Stimulated activated CD8-positive, alpha-beta memory T cell treated with anti-CD3 and anti-CD28 coated beads, Interleukin-12 subunit alpha, Interleukin-12 subunit beta, amount 100 ng/mL, for 1 hour (primary cell): ENCODE measurements around the gene UBE2R2.
"Not testable (repeated sequence)": the region's sequence is repeated elsewhere in the genome, so short reads cannot be mapped to it uniquely, and the experiment has no call there.

Experiments
- DNase-seq: peaks from one replicate; pipeline ENCODE4 v3.0.0-alpha.2; 2020; ENCODE audit warnings: low read depth

Gene UBE2R2

DNA sequence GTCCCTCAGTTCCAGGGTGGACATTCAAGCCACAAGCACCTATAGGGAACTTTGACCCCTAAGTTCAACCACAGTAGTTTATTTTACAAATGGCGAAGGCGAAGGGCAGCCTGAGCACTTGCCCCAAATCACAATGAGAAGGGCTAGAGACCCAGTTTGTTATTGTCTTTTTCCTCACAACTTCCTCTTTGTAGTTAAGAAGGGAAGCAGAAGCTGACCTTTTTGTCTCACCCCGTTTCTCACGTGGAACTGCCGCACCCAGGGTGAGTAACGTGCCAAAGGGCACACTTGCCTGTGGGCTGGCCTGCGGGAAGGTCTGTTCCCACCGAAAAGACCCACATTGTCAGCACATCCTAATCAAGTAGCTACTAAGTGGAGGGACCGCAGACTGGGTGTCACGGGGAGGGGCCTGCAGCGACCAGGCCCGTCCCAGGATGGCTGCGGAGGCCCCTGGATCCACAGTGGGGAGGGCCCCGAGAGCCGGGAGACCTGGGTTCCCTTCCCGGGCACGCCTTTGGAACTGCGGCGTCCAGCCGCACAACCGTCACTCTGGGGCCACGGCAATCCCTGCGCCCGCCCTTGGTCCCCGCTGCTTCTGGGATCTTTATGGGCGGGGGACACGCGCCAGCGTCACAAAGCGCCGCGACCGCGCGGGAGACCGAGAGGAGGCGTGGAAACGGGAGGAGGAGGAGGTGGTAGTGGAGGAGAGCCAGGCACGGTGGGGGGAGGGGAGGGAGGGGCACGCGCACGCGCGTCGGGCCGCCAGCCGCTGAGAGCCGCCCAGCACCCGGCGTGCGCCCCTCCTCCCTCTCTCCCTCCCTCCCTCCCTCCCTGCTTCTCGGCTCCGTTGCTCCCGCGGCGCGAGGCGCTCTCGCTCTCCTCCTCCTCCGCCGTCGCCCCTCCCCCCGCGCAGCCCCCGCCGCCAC is at the start of gene UBE2R2:
UBE2R2 (plus strand) TSS at position 834 of the 926 bp plus-strand sequence. CDS start 598 bp downstream, outside the sequence.
- peak; percentile 87 for DNase-seq

GRCh38 chr9:33770156-33770880 is 46.6 kb upstream of the UBE2R2 start:
- DNase-seq = not testable (repeated sequence)

GRCh38 chr9:33773135-33773534 is 43.8 kb upstream of the UBE2R2 start:
- DNase-seq = not testable (repeated sequence)

- DNase-seq = not testable (repeated sequence)
Measured at GRCh38 chr9:33774074-33774659, 42.8 kb upstream of the UBE2R2 start.

- DNase-seq = no peak
Measured at GRCh38 chr9:33776578-33776977, 40.4 kb upstream of the UBE2R2 start.

GRCh38 chr9:33778700-33779351 is 38.1 kb upstream of the UBE2R2 start:
- DNase-seq = peak; percentile 24

DNA sequence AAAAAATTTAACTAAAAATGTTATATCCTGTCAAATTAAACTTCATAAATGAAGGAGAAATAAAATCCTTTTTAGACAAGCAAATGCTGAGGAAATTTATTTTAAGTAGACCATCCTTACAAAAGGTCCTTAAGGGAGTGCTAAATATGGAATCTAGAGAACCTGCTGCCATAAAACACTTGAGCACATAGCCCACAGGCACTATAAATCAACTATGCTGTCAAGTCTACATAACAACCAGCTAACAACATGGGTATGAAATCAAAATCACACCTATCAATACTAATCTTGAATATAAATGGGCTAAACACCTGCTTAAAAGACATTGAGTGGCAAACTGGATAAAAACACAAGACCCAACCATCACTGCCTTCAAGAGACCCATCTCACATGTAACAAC is 36.7 kb upstream of the UBE2R2 start:
- no peak for DNase-seq

DNA sequence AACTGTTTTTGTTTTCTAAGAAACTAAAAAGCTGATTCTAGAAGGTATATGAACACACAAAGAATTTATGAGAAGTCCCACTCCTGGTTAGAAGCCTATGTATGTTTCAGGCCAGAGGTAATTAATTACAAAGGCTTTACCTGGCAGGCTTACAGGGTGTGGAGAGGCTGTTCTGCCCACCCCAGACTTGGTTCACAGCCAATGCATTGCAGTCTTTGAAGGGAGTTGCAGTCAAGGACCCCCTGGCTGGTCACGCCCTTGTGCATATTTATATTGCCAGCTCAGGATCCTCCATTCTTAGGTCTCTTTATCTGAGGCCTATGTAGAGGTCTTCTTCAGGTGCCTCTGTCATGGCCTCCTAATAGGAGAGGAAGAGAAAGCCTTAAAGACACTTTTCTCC is 35.2 kb upstream of the UBE2R2 start:
- DNase-seq = no peak

DNA sequence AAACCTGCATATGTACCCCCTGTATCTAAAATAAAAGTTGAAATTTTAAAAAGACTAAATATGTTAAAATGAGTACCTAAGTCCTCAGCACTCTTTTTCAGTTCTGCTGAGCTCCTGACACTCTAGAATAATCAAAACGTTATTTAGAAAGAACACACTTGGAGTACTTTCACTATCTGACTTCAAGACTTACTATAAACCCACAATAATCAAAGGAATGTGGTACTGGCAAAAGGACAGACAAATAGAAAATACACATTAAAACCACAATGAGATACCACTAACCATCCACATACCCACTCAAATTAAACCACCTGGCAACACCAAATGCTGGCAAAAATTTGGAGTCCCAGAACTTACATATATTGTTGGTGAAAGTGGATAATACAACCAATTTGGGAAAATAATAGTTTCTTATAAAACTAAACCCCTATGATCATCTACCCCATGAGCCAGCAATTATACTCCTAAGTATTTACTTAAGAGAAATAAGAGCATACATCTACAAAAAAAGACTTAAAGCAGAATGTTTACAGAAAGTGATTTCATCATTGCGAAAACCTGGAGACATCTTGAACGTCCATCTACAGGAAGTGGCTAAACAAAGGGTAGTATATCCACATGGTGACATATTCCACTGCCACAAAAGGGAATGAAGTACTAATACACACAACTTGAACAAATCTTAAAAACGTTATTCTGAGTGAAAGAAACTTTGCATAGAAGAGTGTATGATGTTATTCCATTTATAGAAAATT is 34.4 kb upstream of the UBE2R2 start:
- DNase-seq = no peak

DNA sequence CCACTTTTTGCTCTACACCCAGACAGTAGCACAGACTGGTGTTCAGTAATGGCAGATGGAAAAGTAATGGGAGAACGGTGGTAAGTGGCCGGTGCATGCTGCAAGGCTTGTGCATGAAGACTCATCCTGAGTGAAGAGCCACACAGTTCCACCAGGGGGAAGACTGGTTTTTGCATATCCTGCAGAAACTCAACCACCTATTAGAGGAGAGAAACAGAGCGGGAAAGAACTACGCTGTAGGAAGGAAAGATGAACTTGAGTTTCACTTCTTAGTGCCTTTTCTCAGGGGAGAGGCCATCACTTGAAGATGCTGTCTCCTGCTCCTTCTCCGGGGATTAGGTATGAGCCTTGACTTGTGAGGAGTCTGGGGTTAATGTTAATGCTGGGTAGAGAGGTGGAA is 31.0 kb upstream of the UBE2R2 start:
- no peak for DNase-seq

DNA sequence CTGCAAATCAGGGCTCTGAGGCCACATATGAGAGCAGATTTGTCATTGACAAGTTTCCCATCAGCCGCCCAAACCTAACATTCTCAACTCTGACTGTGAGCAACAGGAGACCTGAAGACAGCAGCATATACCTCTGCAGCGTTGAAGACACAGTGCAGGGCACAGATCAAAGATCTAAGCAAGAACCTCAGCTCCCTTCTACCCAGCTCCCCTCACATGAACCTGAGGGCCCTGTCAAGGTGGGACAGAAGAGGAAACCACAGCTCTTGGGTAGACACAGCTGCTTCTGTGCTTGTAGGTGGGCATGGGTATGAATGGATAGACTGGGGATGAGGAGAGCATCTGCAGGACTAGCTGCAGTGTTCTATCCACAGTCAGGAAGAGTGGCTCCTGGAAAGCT is 30.3 kb upstream of the UBE2R2 start:
- DNase-seq = no peak

GRCh38 chr9:33787839-33788238 is 29.1 kb upstream of the UBE2R2 start:
- no peak for DNase-seq

DNA sequence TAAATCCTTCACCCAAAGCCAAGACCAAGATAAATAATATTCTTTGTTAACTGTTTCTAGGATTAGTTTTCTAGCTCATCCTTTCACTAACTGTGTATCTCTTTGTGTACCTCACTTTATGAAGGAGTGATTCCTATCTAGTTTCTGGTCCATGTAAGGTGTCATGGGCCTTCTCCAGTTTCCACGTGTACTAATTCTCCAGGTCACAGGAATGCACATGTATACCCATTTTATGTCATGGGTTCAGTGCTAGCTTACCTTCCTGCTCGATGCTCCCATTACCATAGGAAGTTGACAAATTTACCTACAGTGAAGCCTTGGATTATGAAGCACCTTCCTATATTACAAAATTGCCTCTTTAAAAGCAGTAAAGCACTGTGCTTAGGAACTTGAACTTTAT is 27.5 kb upstream of the UBE2R2 start:
- DNase-seq = not testable (repeated sequence)

DNA sequence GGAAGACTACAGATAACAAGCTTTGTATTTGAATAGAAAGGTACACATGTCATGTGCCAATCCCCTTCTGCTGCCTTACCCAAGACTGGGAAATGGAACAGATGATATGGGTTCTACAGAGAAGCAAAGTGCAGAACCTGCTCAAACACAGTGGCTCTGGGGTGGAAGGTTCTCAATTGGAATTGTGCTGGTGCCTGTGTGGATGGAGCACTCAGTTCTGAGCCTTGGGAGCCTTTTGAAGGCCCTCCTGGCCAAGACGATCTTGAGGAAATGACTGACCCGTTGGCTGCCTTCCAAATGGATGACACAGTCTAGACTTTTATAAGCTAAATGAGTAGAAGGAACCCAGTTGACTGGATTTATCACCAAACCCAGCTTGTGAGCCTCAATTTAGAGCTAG is 25.8 kb upstream of the UBE2R2 start:
- no peak for DNase-seq

- not testable (repeated sequence) for DNase-seq
Measured at GRCh38 chr9:33793496-33793895, 23.5 kb upstream of the UBE2R2 start.

DNA sequence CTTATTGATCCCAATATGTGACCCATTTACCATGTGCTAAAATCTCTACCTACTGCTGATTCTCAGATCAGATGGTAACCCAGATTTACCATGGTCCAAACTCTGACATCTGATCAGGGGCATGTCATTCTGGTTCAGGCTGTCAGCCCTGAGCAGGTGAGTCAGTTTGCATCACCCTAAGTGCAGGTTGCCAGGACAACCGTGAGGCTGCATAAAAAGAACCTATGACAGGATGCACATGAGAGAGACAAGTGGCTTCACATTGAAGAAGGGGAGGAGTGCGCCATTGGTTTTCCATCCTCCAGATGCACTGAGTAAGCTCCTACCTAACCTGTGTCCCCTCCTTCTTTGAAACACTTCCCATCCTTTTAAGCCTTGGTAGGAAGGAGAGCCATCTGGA is 22.4 kb upstream of the UBE2R2 start:
- no peak for DNase-seq

DNA sequence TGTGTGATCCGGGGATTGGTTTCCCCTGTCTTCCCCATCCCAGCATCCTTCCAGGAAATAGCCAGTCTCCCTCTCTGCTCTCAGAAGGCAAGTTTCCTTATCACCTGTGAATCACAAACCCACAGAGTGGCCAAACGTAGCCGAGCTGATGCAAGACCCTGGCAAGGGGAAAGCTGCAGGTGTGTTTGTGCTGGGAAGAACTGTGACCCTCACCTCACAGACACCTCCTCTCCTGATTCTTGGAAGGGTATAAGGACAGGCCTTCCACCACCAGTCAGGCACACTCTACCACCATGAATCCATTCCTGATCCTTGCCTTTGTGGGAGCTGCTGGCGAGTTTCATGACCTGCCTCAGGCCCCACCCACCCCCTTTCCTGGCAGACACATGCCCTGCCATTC is 21.7 kb upstream of the UBE2R2 start, which contains the start of gene PRSS3:
PRSS3 (plus strand) TSS at position 281 of the 400 bp plus-strand sequence; CDS start at position 294, 13 bp downstream.
- DNase-seq = no peak

- no peak for DNase-seq
Measured at GRCh38 chr9:33795819-33796218, 21.1 kb upstream of the UBE2R2 start.

- not testable (repeated sequence) for DNase-seq
Measured at GRCh38 chr9:33796679-33797078, 20.3 kb upstream of the UBE2R2 start.

- DNase-seq = no peak
Measured at GRCh38 chr9:33797837-33798236, 19.1 kb upstream of the UBE2R2 start.

DNA sequence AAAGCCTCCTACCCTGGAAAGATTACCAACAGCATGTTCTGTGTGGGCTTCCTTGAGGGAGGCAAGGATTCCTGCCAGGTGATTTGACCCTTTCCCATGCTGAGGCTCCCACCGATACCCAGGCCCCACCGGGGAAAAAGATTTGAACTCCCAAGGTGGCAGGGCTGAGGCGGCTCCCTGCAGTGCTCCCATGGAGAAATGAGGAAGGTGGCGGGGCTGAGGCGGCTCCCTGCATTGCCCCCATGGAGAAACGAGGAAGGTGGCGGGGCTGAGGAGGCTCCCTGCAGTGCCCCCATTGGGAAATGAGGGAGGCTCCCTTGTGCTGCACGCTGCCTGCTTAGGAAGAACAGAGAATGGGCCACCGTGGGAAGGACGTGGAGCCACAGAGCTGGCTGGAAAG is 18.4 kb upstream of the UBE2R2 start:
- no peak for DNase-seq
